Measurements from ENCODE around the gene PTPRQ.
A peak's percentile ranks its signal among the peaks of the same experiment; 100 is the strongest.

The PTPRQ gene

DNA sequence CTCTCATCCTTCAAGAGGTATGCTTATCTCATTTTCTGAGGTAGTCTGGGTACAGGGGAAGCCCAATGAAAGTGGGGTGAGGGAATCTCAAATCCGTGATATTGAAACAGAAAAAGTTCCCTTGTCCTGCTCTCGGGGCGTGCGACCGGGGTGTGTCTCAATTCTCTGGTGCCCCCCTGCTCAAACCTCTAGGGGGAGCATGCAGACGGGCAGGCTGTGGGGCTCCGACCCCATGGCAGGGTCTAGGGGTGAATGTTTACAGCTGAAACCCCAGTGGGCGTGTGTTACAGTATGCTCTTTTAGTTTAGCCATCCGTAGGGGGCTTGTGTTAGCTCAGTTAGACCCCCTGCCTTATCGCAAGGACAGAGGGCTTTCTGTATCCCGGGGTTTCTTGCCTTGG is 68.7 kb downstream of the PTPRQ start:
- TF ChIP-seq, protein P1, sequence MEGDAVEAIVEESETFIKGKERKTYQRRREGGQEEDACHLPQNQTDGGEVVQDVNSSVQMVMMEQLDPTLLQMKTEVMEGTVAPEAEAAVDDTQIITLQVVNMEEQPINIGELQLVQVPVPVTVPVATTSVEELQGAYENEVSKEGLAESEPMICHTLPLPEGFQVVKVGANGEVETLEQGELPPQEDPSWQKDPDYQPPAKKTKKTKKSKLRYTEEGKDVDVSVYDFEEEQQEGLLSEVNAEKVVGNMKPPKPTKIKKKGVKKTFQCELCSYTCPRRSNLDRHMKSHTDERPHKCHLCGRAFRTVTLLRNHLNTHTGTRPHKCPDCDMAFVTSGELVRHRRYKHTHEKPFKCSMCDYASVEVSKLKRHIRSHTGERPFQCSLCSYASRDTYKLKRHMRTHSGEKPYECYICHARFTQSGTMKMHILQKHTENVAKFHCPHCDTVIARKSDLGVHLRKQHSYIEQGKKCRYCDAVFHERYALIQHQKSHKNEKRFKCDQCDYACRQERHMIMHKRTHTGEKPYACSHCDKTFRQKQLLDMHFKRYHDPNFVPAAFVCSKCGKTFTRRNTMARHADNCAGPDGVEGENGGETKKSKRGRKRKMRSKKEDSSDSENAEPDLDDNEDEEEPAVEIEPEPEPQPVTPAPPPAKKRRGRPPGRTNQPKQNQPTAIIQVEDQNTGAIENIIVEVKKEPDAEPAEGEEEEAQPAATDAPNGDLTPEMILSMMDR (conservative IDR thresholded peaks at IDR 0.05; ENCODE audit: control insufficient read depth, insufficient read depth, low read depth, low read length), result no peak

DNA sequence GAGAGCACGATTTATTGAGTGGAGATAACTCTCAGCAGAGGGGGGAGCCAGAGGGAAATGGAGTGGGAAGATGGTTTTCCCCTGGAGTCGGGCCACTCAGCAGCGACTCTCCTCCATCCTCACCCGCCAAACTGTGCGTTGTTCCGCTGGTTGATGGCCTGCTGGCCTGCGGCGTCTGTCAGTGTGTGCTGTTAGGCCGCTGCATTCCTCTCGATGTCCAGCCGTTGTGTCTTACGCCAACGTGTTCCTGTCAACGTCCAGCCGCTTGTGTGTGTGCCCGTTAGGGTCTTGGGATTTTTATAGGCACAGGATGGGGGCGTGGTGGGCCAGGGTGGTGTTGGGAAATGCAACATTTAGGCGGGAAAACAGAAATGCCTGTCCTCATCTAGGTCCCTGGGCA is 69.2 kb downstream of the PTPRQ start:
- no peak overlapping the region for H3K4me3 ChIP-seq (ENCODE audit: control insufficient read depth, low read depth, low read length)
- TF ChIP-seq, protein P1 (conservative IDR thresholded peaks at IDR 0.05; ENCODE audit: control insufficient read depth, insufficient read depth, low read depth, low read length), result no peak
- no peak for DNase-seq (ENCODE audit: low read depth)

More for the DNA sequence above, 68.7 kb downstream of the PTPRQ start:
- no peak for DNase-seq (ENCODE audit: low read depth)
- no peak overlapping the region for H3K4me3 ChIP-seq (ENCODE audit: control insufficient read depth, low read depth, low read length)

DNA sequence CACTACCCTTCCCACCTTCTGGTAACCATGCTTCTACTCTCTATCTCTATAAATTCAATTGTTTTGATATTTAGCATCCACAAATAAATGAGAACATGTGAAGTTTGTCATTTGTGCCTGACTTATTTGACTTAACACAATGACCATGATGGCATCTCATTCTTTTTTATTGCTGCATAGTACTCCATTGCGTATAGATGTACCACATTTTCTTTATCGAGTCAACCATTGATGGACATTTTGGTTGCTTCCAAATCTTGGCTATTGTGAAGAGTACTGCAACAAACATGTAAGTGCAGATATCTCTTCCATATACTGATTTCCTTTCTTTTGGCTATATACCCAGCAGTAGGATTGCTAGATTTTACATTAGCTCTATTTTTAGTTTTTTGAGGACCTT is 73.6 kb downstream of the PTPRQ start:
- DNase-seq (ENCODE audit: low read depth), result no peak
- TF ChIP-seq, protein P1 (conservative IDR thresholded peaks at IDR 0.05; ENCODE audit: control insufficient read depth, insufficient read depth, low read depth, low read length), result no peak
- no peak overlapping the region for H3K4me3 ChIP-seq (ENCODE audit: control insufficient read depth, low read depth, low read length)

DNA sequence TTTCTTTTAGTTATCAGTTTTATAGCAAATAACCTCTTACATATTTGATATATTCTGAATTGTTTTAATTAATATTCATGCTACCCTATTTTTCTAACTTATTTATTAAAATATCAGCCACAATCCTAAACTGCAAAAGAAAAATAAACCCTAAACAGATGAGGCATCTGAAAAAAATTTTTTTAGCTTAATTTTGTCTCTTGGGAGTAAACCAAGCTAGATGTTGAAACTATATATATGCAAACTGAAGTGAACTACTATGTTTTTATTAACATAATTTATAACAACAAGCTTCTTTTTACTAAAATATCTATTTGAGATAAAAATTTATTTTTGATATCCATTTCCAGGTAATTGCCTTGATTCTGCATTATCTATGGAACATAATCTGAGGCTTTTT is 87.6 kb downstream of the PTPRQ start:
- no peak for DNase-seq (ENCODE audit: low read depth)
- no peak overlapping the region for H3K4me3 ChIP-seq (ENCODE audit: control insufficient read depth, low read depth, low read length)
- TF ChIP-seq, protein P1 (conservative IDR thresholded peaks at IDR 0.05; ENCODE audit: control insufficient read depth, insufficient read depth, low read depth, low read length), result no peak

DNA sequence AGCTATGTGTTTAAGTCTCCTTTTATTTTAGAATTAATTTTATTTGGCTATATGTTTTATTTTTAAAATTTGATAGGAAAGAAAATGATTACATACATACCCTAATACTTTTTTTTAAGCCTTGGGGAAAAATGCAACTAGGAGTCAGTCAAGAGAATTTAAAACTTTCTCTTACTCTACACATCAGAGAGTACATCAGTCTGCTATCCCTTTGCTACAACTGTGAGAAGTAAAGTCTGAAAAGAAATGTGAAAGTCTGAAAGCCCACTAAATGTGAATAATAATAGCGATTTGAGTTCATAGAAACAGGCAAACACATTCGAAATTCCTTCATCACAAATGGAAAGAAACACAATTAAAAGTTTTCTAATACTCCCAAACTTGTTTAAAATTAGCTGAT is 95.0 kb downstream of the PTPRQ start:
- no peak overlapping the region for H3K4me3 ChIP-seq (ENCODE audit: control insufficient read depth, low read depth, low read length)
- no peak for DNase-seq (ENCODE audit: low read depth)
- TF ChIP-seq, protein P1 (conservative IDR thresholded peaks at IDR 0.05; ENCODE audit: control insufficient read depth, insufficient read depth, low read depth, low read length), result no peak

DNA sequence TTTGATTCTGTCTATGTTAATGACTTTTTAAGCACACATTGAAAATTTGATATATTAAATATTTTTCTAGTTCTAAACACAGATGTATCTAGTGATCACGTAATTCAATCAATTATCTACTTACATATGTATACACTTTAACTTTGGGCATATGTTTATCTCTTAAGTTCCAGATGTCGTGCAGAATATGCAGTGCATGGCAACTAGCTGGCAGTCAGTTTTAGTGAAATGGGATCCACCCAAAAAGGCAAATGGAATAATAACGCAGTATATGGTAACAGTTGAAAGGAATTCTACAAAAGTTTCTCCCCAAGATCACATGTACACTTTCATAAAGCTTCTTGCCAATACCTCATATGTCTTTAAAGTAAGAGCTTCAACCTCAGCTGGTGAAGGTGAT is 105.3 kb downstream of the PTPRQ start:
- H3K4me3 ChIP-seq (ENCODE audit: control insufficient read depth, low read depth, low read length), result no peak overlapping the region
- no peak for DNase-seq (ENCODE audit: low read depth)
- TF ChIP-seq, protein P1 (conservative IDR thresholded peaks at IDR 0.05; ENCODE audit: control insufficient read depth, insufficient read depth, low read depth, low read length), result no peak

DNA sequence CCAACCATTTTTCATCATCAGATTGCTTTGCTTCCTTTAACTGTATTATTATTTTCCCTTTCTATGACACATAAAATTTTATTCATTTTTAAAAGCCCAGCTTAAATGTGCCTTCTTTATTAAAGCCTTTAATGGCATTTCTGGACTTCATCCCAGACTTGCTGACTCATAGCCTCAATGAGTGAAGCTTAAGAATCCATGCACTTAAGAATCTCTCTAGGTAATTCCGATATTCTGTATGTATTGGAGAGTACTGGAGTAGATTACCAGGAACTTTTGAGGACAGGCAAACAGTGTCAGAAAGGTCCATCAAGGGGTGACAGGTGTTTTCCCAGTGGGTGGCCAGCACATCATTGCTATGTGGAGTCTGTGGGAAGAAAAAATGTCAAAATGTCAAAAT is 107.9 kb downstream of the PTPRQ start:
- H3K4me3 ChIP-seq (ENCODE audit: control insufficient read depth, low read depth, low read length), result no peak overlapping the region
- peak; percentile 98 for DNase-seq (ENCODE audit: low read depth)
- TF ChIP-seq, protein P1 (conservative IDR thresholded peaks at IDR 0.05; ENCODE audit: control insufficient read depth, insufficient read depth, low read depth, low read length), result no peak
